ENCODE data around the gene NBEAL2. TPM values are rescaled to one million over a fixed set of nuclear protein-coding genes. Genes with fewer than 3 reads are reported as not detected.

NBEAL2 gene, protein sequence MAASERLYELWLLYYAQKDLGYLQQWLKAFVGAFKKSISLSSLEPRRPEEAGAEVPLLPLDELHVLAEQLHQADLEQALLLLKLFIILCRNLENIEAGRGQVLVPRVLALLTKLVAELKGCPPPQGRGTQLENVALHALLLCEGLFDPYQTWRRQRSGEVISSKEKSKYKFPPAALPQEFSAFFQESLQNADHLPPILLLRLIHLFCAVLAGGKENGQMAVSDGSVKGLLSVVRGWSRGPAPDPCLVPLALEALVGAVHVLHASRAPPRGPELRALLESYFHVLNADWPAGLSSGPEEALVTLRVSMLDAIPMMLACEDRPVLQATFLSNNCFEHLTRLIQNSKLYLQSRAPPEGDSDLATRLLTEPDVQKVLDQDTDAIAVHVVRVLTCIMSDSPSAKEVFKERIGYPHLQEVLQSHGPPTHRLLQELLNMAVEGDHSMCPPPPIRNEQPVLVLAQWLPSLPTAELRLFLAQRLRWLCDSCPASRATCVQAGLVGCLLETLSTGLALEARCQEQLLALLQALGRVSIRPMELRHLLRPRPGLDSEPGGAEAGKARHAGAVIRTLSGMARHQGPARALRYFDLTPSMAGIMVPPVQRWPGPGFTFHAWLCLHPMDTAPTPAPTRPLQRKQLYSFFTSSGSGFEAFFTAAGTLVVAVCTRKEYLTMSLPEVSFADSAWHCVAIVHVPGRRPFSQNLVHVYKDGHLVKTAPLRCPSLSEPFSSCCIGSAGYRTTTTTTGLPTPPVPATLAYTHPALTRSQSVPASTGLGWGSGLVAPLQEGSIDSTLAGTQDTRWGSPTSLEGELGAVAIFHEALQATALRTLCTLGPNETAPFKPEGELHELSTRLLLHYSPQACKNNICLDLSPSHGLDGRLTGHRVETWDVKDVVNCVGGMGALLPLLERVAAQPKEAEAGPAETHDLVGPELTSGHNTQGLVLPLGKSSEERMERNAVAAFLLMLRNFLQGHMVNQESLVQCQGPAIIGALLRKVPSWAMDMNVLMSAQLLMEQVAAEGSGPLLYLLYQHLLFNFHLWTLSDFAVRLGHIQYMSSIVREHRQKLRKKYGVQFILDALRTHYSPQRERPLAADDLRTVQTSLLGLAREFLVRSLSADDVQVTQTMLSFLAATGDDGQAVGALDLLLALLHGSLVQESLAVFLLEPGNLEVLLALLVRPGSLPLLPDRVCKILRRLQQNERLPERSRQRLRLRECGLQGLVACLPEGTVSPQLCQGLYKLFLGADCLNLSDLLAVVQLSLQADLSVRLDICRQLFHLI (N-terminal part only)
- 12.1 and 15.4 TPM in 2 replicates for total RNA-seq

DNA sequence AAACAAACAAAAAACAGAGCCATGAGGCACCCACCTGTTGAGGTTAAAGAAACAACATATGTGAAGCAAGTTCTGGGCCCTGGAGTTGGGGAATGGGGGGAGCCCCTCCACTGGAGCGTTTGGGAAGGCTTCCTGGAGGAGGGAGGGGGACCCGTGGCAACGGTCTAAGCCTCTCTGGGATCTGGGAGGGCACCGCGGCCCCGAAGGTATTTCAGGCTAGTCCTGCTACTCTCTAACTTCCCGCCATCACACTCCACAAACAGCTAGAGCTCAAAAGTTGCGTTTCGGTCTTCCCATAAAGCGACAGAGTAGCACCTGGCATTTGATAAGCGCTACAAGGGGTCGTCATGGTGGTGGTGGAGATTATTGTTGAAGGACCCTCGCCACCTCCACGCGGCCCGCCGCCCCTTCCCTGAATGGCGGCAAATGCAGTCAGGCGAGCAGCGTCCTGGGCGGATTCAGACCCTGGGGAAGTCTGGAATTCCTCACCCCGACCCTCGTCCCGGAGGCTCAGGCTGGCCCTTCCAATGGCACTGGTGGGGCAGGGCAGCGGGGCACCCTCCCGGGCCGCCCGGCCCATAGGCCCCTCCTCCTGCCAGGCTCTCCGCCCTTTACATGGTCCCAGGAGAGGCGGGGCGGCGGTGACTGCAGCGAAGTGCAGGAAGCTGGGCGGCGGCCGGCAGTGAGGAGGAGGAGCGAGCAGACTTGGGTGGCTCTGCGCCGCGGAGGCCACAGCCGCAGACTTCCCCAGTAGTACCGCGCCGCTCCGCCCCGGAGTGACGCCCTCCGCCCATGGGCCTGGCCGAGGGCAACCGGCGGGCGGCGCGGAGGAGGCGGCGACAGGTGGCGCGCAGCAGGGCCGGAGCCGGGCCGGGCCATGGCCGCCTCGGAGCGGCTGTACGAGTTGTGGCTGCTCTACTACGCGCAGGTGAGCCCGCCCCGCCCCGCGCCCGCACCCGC is at the start of gene NBEAL2:
Gene NBEAL2, plus strand, starts transcription at position 682 of the 960 bp plus-strand sequence. Its CDS starts 196 bp downstream, at position 878.

DNA sequence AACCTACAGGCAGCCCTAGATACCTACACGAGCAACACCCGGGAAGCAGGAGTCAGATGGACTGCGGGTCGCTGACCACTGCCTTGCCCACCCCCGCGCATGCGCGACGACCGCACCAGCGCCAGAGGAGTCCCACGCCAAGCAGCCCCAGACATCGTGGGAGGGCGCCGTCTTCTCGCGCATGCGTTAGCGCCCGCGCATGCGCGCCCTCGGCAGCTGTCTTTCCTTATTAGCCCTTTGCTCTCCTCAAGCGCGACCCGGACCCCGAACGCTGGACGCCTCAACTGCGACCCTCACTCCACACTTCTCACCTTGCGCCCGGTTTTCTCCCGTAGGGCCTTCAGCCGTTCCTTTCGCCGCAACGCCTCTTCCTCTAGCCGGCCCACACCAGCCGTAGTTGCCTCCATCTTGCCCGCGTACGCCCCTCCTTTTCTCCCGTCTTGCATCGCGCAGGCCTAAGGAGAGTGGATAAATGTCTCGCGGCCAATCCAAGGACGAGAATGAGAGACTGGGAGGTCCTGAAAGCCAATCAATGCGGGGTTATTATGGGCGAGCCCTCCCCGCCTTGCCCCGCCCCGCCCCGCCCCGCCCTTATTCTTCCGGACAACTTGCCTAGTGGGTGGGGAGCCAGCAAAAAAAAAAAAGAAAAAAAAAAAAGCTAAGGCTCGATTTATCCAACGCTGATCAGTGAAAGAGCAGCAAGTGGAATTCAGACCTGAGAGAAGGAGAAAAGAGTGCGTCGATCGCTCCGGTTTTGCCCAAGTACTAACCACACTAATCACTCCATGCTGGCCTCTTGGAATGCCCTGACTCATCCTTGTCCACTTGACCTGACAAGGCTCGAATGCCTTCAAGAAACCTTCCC is 2.9 kb upstream of the NBEAL2 start, which contains the start of gene CCDC12:
Gene CCDC12, minus strand, starts transcription at position 420 of the 865 bp plus-strand sequence. Its CDS starts 13 bp downstream, at position 407.

Other genes starting within 250 kb of the NBEAL2 start
- 0.09 TPM in 1 of 2 replicates, not detected in the other for gene MYL3, start 116.2 kb upstream of the NBEAL2 start, total RNA-seq
- 0.17 TPM in 1 of 2 replicates, not detected in the other for gene PTH1R, start 101.9 kb upstream of the NBEAL2 start, total RNA-seq
- 29.8 and 30.3 TPM in 2 replicates for gene CCDC12, start 2.9 kb upstream of the NBEAL2 start, total RNA-seq
- gene SETD2, start 184.4 kb downstream of the NBEAL2 start, total RNA-seq = 26.8 and 34.3 TPM in 2 replicates

All from dermis lymphatic vessel endothelial cell (primary cell).